GM18858 (cell line): Measurements from ENCODE around the gene C16orf92.
"Not testable (repeated sequence)": the region's sequence is repeated elsewhere in the genome, so short reads cannot be mapped to it uniquely, and the experiment has no call there.

Experiments
- ATAC-seq: cut with Tn5 transposase; IDR thresholded peaks from one replicate; pipeline ENCODE4 v1.9.1; 2021; ENCODE audit not compliant: unreplicated experiment

Gene C16orf92

GRCh38 chr16:30004424-30004776 lies 18.6 kb upstream of the C16orf92 start:
- no peak for ATAC-seq

DNA sequence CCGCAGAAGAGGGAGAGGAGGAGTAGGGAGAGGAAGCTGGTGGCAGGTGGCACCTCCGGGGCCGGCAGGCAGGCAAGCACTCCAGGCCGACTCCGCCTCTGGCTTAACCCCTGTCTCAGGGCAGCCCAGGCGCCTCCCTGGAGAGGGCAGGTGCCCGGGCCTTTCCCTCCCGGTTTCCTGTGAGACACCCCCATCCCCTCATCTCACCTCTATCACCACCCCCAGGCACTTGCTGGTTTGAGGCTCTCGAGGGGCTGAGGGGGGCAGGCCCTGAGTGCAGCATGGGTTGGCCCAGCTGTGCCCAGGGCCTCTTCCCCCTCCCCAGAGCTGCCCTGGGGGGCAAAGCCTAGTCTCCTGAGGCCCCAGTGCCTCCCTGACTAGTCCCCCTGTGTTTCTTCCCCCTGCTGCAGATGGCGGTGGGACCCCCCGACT lies 18.2 kb upstream of the C16orf92 start:
- ATAC-seq, result no peak

DNA sequence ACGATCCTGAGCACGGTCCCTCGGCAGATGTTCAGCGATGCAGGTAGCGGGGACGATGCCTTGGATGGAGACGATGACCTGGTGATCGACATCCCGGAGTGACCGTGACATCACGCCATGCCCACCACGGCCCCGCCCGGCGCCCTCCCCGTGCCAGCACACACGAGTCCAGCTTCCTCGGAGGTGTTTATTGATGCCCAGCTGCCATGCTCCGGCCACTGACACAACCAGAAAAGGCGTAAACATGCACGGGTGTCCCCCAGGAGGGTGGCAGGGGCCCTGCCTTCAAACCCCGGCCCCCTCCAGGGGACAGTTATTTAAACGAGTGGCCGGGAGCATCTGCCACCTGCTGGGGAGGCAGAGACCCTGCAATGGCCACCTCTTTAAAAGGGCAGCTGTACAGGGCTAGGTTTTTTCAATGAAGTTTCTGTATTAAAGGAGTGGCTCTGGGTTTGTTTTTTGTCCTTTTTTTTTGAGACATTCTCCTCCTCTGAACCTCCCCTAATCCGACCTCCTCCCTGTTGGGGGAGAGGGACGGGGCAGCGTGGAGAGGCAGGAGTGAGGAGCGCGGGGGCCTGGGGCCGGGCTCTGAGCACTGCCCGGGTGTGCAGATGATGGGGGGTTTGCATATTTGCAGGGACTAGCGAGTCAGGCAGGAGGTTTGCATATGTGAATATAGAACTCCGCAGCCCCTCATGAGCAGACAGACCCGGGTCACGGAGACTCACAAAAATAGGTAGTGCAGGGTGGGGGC lies 17.5 kb upstream of the C16orf92 start:
- no peak for ATAC-seq

DNA sequence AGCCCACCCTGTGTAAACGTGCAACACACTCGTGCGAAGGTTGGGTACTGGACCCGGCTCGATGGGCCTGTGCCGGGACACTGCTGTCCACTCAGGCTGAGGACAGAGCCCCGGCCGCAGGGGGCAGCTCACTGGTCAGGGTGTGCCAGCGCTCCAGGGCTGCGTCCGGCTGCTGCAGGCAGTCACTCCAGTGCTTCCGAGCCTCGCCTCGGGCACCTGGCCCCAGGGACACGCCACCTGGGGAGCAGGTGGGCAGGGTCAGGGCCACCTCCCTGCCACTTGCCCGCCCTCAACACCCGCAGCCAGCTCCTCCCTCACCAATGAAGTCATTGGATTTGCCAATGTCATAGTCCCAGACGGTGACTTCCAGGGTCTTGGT lies 16.9 kb upstream of the C16orf92 start:
- no peak for ATAC-seq

DNA sequence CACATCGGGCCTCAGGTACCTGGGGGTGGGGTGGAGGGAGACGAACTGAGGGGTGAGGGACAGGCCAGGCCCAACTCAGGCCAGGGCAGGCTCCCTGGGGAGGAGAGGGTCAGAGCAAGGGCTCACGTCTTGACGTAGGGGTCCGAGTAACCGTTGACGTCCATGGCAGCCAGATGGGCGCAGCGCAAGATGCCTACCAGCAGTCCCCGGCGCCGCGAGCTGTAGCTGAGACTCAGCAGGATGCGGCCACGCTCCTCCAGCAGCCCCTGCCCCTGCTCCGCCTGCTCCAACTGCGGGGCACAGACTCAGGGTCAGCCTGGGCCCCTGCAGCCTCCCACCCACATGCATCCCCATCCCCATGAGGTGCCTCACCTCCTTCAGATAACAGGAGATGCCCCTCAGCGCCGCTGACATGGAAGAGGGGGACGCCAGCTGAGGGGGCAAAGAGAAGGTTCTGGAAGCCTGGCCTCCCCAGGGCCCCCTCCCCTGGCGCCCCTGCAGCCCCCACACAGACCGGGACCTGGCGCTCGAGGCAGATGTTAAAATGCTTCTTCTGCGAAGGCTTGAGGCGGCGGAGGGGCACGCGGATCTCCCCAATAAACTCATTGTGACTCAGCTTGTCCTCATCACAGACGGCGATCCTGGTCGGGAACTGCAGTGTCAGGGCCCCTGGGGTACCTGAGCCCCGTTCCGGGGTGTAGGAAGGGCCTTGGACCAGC lies 16.2 kb upstream of the C16orf92 start:
- no peak for ATAC-seq

- ATAC-seq, result no peak
Measured at GRCh38 chr16:30007378-30007895, 15.6 kb upstream of the C16orf92 start.

- no peak for ATAC-seq
Measured at GRCh38 chr16:30009085-30009862, 13.7 kb upstream of the C16orf92 start.

GRCh38 chr16:30009990-30010843 lies 12.8 kb upstream of the C16orf92 start:
- no peak for ATAC-seq

DNA sequence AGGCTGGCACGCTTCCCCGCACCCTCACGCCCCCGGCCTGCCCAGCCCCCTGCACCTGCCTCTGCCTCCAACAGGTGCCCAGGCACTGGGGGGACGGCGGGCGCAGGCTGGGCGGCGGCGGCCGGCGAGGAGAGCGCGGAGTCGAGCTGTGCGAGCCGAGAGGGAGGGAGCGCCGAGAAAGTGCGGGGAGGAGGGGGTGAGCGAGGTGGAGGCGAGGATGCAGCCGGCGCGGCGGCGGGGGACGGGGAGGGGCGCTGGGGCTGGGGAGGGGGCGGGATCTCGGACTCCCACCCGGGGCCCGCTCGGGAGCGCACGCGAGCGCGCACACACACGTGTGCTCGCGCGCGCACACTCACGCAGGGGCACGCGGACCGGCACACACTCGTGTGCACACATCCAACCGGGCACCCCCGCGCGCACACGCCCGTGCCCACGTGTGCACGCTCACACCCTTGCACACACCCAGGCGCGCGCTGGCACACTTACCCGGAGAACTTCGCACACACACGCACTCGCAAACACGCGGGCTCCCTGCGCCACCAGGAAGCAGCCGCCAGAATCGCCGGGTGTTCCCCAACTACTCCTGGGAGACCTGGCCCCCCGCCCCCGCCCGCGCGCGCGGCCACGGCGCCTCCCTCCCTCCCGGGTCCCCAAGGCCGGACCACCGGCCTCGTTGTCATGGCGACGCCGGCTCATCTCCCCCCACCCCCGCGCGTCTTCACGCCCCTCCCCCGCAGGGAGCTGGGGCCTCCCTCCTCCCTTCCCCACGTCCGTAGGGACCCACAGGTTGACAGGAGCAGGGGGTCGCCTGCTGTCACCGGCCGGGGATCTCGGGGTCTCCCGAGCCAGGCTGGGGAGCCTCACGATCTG lies 11.9 kb upstream of the C16orf92 start, which contains the start of gene DOC2A:
TSS of gene DOC2A (minus strand) at position 184 of the 870 bp plus-strand sequence. CDS start 805 bp downstream, outside the sequence.
- no peak for ATAC-seq

DNA sequence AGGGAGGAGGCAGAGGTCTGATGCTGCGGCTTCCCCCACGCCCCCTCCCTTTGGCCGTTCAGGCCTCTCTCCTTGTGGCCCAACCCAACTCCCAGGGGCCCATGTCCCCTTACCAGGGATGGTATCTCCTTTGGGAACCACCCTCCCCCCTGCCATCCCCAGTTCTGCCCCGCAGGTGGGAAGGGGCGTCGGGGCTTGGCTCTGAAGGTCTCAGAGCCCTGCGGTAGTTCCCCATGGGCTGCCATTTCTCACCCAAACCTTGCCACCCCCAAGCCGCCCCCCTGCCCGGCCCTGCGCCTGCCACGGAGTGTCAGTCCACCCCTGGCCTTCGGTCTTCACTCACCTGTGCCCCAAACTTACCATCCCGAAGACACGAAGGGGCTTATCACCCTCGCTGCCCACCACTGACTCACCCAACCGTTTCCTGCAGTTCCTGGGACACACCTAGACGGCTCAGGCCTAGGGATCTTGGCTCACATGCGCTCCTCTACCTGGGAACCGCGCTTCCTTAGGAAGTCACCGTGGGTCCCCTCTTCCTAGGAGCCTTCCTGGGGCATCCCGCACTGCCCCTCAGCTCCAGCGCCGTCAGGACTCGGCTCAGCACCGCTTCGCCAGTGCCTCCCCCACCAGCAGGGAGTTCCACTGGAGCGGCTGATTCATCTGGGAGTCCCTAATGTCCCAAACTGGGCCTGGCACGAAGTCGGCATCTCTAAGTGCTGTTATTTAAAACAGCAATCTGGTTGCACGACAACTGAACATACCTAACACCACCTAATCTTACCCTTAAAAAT lies 11.1 kb upstream of the C16orf92 start:
- ATAC-seq, result no peak

- not testable (repeated sequence) for ATAC-seq
Measured at GRCh38 chr16:30012598-30012997, 10.4 kb upstream of the C16orf92 start.

DNA sequence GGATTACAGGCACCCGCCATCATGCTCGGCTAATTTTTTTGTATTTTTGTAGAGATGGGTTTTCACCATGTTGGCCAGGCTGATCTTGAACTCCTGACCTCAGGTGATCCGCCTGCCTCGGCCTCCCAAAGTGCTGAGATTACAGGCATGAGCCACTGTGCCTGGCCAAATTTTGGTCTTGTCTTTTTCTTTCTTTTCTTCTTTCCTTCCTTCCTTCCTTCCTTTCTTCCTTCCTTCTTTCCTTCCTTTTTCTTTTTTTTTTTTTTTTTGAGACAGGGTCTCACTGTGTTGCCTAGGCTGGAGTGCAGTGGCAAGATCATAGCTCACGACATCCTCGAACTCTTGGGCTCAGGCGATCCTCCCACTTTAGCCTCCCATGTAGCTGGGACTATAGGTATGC lies 7.5 kb upstream of the C16orf92 start:
- not testable (repeated sequence) for ATAC-seq

- ATAC-seq, result no peak
Measured at GRCh38 chr16:30016555-30017276, 6.3 kb upstream of the C16orf92 start.

DNA sequence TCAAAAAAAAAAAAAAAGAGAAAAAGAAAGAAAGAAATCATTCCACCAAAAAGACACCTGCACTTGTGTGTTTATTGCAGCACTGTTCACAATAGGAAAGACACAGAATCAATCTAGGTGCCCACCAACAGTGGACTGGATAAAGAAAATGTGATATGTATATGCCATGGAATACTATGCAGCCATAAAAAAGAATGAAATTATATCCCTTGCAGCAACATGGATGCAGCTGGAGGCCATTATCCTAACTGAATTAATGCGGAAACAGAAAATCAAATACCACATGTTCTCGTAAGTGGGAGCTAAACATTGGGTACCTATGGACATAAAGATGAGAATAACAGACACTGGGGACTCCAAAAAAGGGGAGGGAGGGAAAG lies 5.7 kb upstream of the C16orf92 start:
- no peak for ATAC-seq

- ATAC-seq, result not testable (repeated sequence)
Measured at GRCh38 chr16:30017937-30018336, 5.1 kb upstream of the C16orf92 start.

DNA sequence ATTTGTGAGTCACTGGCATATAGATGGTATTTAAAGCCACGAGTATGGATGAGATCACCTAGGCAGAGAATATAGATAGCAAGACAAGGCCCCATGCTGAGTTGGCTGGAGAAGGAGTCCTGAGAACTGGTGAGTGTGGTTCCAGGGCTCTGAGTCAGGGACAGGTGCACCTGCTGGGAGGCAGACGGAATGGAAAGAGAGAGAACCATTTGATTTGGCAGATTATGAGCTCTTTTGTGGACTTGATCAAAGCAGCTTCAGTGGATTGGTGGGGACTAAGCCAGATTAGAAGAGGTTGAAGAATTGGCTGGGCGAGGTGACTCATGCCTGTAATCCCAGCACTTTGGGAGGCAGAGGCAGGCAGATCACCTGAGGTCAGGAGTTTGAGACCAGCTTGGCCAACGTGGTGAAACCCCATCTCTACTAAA lies 4.3 kb upstream of the C16orf92 start:
- no peak for ATAC-seq

- ATAC-seq, result no peak
Measured at GRCh38 chr16:30023586-30023985, 588 bp downstream of the C16orf92 start.

- ATAC-seq, result no peak
Measured at GRCh38 chr16:30024451-30024850, 1.5 kb downstream of the C16orf92 start.
